Ectodermal cell (in vitro differentiated cells): ENCODE data around the gene CDSN.

Experiments
- H3K27ac ChIP-seq: 2 replicates; pipeline ENCODE4 v1.7.0; 2013; ENCODE audit warnings: mild to moderate bottlenecking, low read depth, low read length; ENCODE audit not compliant: insufficient read depth, poor library complexity, severe bottlenecking
- H3K27me3 ChIP-seq: 2 replicates; pipeline ENCODE4 v1.7.0; 2013; ENCODE audit warnings: mild to moderate bottlenecking, low read length; ENCODE audit not compliant: insufficient read depth, control insufficient read depth, poor library complexity, severe bottlenecking
- H3K36me3 ChIP-seq: one replicate; pipeline ENCODE4 v1.7.0; 2013; ENCODE audit warnings: low read length; ENCODE audit not compliant: control insufficient read depth, insufficient read depth
- H3K4me1 ChIP-seq: one replicate; pipeline ENCODE4 v1.7.0; 2013; ENCODE audit warnings: low read length; ENCODE audit not compliant: control insufficient read depth, insufficient read depth
- H3K4me3 ChIP-seq: 2 replicates; pipeline ENCODE4 v1.7.0; 2013; ENCODE audit warnings: low read depth, low read length, control low read depth; ENCODE audit not compliant: insufficient read depth
- H3K9me3 ChIP-seq: 2 replicates; pipeline ENCODE4 v1.7.0; 2013; ENCODE audit warnings: mild to moderate bottlenecking, low read length, moderate library complexity; ENCODE audit not compliant: control insufficient read depth
- WGBS, 2 experiments: methylation state at CpG; one replicate each; pipeline ENCODE4 v1.1.7; 2013; ENCODE audit warnings: missing lambda C conversion rate in 2 of 2; 5-methylcytosine and 5-hydroxymethylcytosine counted together

Gene CDSN

DNA sequence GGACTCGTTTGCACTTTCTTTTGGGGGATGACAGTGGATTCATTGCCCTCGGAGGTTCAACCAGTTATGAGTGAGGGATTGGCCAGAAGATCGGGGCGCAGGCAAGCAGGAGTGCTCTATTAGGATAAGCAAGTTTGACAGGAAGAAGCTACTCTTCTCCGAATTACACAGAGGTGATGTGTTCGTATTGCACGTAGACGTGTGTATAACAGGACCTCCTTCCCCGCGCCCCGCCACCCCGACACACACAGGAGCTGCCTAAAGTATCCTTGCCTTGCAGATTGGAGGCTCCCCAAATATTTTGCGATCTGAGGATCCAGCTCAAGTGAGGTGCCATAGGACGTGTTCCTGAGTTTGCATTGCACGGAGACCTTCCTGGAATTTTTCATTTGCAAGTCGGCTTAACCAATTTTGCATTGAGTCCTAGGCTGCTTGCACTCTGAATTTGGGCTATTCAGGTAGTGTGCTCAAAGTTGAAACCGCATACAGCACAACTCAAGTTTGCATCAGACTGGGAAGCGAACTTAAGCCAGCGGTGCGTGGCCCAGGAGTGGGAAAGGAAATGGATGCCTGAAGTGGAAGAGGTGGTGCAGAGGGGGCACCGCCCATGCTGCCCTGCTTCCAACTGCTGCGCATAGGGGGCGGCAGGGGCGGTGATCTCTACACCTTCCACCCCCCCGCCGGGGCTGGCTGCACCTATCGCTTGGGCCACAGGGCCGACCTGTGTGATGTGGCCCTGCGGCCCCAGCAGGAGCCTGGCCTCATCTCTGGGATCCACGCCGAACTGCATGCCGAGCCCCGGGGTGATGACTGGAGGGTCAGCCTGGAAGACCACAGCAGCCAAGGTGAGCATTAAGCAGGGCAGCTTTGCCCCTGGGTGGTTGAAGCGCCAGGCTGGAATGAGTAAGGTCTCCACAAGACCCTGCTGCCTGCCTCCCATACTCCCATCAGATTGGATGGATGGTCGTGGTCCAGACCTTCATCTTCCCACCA is 38.9 kb upstream of the CDSN start:
- Histone ChIP-seq H3K4me3 (peak overlapping the region; percentile 68), H3K27me3 (peaks cover 12% of the 10 kb centered on the region), H3K36me3 (peaks cover 11% of the 10 kb centered on the region), H3K4me1 (peaks cover 4% of the 10 kb centered on the region), H3K9me3 (no peaks in the 10 kb centered on the region), H3K27ac (no peak overlapping the region)
- whole genome bisulfite sequencing, 2 experiments = 10 to 11% methylated on average over 35 of the region's 35 CpGs

- no peak within 1 kb of the TSS for H3K27ac ChIP-seq
- no peaks in the 10 kb centered on the region for H3K9me3 ChIP-seq
- H3K4me3 ChIP-seq = peak within 1 kb of the TSS; percentile 68
- H3K36me3 ChIP-seq = peaks cover 17% of the 10 kb centered on the region
- WGBS, 2 experiments = 0 to 1% methylated on average over 65 of the region's 65 CpGs
- H3K27me3 ChIP-seq = peaks cover 12% of the 10 kb centered on the region
- peaks cover 4% of the 10 kb centered on the region for H3K4me1 ChIP-seq
Measured at GRCh38 chr6:31158140-31158862, 38.1 kb upstream of the CDSN start, which contains the start of gene TCF19. TSS of gene TCF19 (plus strand) at chr6:31158589. CDS start at chr6:31159470, 881 bp downstream.

- Histone ChIP-seq H3K36me3 (peaks cover 17% of the 10 kb centered on the region), H3K9me3 (no peaks in the 10 kb centered on the region), H3K27me3 (peaks cover 12% of the 10 kb centered on the region), H3K27ac (no peak within 1 kb of the TSS), H3K4me1 (peaks cover 4% of the 10 kb centered on the region), H3K4me3 (peak within 1 kb of the TSS; percentile 68)
- 10 to 13% methylated on average over 14 of the region's 14 CpGs for WGBS, 2 experiments
Measured at GRCh38 chr6:31157513-31158139, 37.4 kb upstream of the CDSN start, which contains the start of gene CCHCR1. TSS of gene CCHCR1 (minus strand) at chr6:31157802. CDS start at chr6:31157600, 202 bp downstream.

DNA sequence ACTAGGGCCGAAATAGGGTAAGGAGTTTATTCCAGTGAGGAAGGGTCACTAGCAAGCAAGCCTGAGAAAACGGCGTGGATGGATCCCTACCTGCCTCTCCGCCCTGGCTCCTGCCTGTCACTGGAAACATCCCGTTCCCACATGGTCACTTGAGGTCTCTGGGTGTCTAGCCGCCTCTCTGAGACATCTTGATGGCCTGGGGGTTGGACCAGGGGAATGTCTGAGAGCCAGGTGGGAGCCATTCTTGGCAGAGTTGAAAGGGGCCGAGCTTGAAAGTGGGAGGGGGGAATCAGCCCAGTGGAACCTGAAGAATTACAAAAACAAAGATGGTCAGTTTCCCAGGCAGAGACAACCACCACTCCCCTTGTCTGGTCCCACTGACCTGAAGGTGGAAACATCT is 36.4 kb upstream of the CDSN start:
- H3K36me3 ChIP-seq = peaks cover 17% of the 10 kb centered on the region
- 93 to 95% methylated on average over 7 of the region's 7 CpGs for WGBS, 2 experiments
- H3K9me3 ChIP-seq = no peaks in the 10 kb centered on the region
- H3K27ac ChIP-seq = no peak overlapping the region
- no peak overlapping the region for H3K4me3 ChIP-seq
- H3K27me3 ChIP-seq = peaks cover 12% of the 10 kb centered on the region
- peaks cover 4% of the 10 kb centered on the region for H3K4me1 ChIP-seq

DNA sequence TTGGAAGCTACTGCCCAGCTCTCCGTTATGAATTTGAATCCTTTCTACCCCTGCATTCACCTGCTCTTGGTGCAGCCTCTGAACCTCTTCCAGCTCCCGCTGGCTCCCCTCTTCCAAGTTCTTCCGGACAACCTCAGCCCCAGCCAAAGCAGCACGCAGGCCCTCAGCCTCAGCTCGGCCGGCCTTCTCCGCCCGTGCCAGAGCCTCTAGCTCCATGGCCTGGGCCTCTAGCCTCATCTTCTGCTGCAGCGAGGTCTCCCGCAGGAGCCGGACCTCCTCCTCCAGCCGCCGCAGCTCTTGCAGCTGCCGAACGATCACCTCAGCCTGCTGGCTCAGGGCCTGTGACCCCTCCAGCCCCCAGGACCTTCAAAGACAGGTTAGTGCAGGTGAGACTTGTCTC is 34.2 kb upstream of the CDSN start:
- Histone ChIP-seq H3K4me1 (peaks cover 4% of the 10 kb centered on the region), H3K9me3 (no peaks in the 10 kb centered on the region), H3K4me3 (no peak overlapping the region), H3K36me3 (peaks cover 17% of the 10 kb centered on the region), H3K27ac (no peak overlapping the region), H3K27me3 (peaks cover 7% of the 10 kb centered on the region)
- 94% methylated on average over 15 of the region's 15 CpGs for WGBS, 2 experiments

GRCh38 chr6:31152781-31153180 is 32.5 kb upstream of the CDSN start:
- Histone ChIP-seq H3K27ac (no peak overlapping the region), H3K9me3 (no peaks in the 10 kb centered on the region), H3K27me3 (no peaks in the 10 kb centered on the region), H3K4me3 (no peak overlapping the region), H3K4me1 (peaks cover 4% of the 10 kb centered on the region), H3K36me3 (peaks cover 17% of the 10 kb centered on the region)
- 92 to 94% methylated on average over 7 of the region's 7 CpGs for WGBS, 2 experiments

DNA sequence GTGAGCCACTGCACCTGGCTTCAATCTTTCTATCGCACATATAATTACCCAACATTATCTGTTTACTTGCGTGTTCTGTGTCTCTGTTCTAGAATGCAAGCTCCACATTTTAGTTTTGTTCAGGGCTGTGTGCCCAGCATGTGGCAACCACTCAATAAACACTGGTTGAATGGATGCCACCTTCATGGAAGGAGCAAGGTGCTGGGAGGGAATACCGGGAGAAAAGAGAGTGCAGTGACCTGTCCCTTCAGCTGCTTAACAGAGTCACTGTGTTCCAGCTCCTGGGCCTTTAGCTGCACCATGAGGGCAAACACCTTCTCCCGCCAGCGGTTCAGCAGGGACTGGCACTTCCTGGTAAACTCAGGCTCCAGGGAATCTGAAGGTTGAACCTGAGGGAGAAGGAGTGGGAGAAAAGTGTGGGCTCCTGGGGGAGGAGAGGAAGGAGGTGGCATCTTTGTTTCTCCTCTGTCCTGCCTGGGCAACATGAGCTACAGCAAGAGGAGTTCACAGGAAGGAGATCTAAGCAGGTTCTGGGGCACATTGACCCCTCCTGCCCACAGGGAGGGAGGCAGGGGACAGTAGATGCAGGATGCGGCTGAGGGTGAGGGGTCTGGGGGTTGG is 29.7 kb upstream of the CDSN start:
- H3K36me3 ChIP-seq = peaks cover 15% of the 10 kb centered on the region
- H3K9me3 ChIP-seq = no peaks in the 10 kb centered on the region
- no peaks in the 10 kb centered on the region for H3K27me3 ChIP-seq
- no peaks in the 10 kb centered on the region for H3K4me1 ChIP-seq
- no peak overlapping the region for H3K27ac ChIP-seq
- H3K4me3 ChIP-seq = no peak overlapping the region
- 95% methylated on average over 6 of the region's 6 CpGs for WGBS, 2 experiments

DNA sequence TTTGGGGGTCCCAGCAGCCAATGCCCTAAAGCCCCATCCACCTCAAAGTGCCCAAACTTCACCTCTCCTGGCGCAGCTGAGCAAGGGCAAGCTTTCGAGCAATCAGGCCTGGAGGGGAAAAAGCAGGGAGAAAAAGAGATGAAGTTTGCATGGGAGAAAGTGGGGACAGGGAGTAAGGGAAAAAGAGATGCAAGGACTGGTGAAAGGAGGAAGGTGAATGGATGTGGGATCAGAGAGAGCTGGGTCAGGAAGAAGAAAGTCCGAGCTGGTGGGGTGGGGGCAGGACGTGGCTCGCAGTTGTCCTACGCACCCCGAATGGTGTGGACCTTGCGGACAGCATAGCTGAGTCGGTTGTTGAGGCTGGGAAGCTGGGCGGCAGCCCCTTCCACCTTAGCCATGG is 25.1 kb upstream of the CDSN start:
- Histone ChIP-seq H3K36me3 (peaks cover 8% of the 10 kb centered on the region), H3K9me3 (no peaks in the 10 kb centered on the region), H3K4me3 (no peak overlapping the region), H3K27me3 (no peaks in the 10 kb centered on the region), H3K4me1 (peaks cover 14% of the 10 kb centered on the region), H3K27ac (no peak overlapping the region)
- 96% methylated on average over 10 of the region's 10 CpGs for WGBS, 2 experiments

DNA sequence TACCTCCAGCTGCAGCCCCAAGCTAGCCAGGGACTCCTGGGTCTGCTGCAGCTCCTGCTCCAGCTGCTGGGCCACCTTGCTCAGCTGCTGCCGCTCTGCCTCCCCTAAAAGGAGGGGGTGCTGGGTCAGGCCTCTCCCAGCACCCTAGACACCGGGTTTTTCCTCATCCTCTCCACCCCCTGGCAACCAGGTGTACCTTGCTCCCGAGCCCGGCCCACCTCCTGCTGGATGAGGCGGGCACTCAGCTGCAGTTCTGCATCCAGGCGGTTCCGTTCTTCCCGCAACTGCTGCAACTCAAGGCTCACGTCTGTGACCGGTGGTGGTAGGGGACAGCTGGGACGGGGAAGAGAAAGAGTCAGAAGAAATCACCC is 24.7 kb upstream of the CDSN start:
- Histone ChIP-seq H3K27me3 (no peaks in the 10 kb centered on the region), H3K4me3 (no peak overlapping the region), H3K27ac (no peak overlapping the region), H3K36me3 (peaks cover 8% of the 10 kb centered on the region), H3K9me3 (no peaks in the 10 kb centered on the region), H3K4me1 (peaks cover 14% of the 10 kb centered on the region)
- WGBS, 2 experiments = 90% methylated on average over 11 of the region's 11 CpGs
